HepG2 (cell line): Measurements from ENCODE around the gene DGUOK. TPM values are rescaled to one million over a fixed set of nuclear protein-coding genes. Genes with fewer than 3 reads are reported as not detected.

ENCODE experiments used
- DMAP1 ChIP-seq: IDR thresholded peaks from 2 replicates; pipeline ENCODE4 v1.6.1; 2016
- EED ChIP-seq: sonication (generic); formaldehyde crosslinking; IDR thresholded peaks from 2 replicates; pipeline ENCODE4 v1.5.0; 2020; ENCODE audit warnings: mild to moderate bottlenecking, missing genetic modification reagents
- HOXD1 ChIP-seq: sonication (generic); formaldehyde crosslinking; IDR thresholded peaks from 2 replicates; pipeline ENCODE4 v1.5.0; 2020; ENCODE audit warnings: missing genetic modification reagents
- KDM3A ChIP-seq: IDR thresholded peaks from 2 replicates; pipeline ENCODE4 v1.6.1; 2018; ENCODE audit warnings: low read depth, missing compliant biosample characterization
- NCOA5 ChIP-seq: sonication (generic); formaldehyde crosslinking; IDR thresholded peaks from 2 replicates; pipeline ENCODE4 v1.4.0; 2020; ENCODE audit warnings: missing genetic modification reagents
- PPARG ChIP-seq: conservative IDR thresholded peaks from 2 replicates; pipeline ENCODE4 v1.6.1; 2016; ENCODE audit warnings: missing biosample characterization, missing genetic modification reagents
- SOX6 ChIP-seq, 2 experiments: fragments of 450-650 bp in 1 of 2; sonication (generic) in 1 of 2; formaldehyde crosslinking in 1 of 2; IDR thresholded peaks; 2 replicates each; pipeline versions ENCODE4 v1.4.0 to v1.6.1; 2017 to 2020; ENCODE audit warnings: antibody characterized with exemption in 1 of 2, mild to moderate bottlenecking in 1 of 2, missing genetic modification reagents in 1 of 2
- SRF ChIP-seq: IDR thresholded peaks from 2 replicates; pipeline ENCODE4 v1.6.1; 2011; ENCODE audit warnings: mild to moderate bottlenecking, low read depth, low read length, moderate library complexity
- ZBTB3 ChIP-seq: sonication (generic); formaldehyde crosslinking; IDR thresholded peaks from 2 replicates; pipeline ENCODE4 v1.4.0; 2020; ENCODE audit warnings: low read depth, mild to moderate bottlenecking, moderate library complexity, missing genetic modification reagents, borderline replicate concordance
- ZBTB46 ChIP-seq: sonication (generic); formaldehyde crosslinking; IDR thresholded peaks from 2 replicates; pipeline ENCODE4 v1.4.0; 2020; ENCODE audit warnings: mild to moderate bottlenecking, missing genetic modification reagents, borderline replicate concordance
- ZFP82 ChIP-seq: sonication (generic); formaldehyde crosslinking; IDR thresholded peaks from 2 replicates; pipeline ENCODE4 v1.5.1; 2020; ENCODE audit warnings: mild to moderate bottlenecking, missing genetic modification reagents, borderline replicate concordance
- ZFY ChIP-seq: sonication (generic); formaldehyde crosslinking; IDR thresholded peaks from 2 replicates; pipeline ENCODE4 v1.4.0; 2020; ENCODE audit warnings: missing genetic modification reagents
- ZMYM3 ChIP-seq: sonication (generic); formaldehyde crosslinking; IDR thresholded peaks from 2 replicates; pipeline ENCODE4 v1.5.1; 2020; ENCODE audit warnings: mild to moderate bottlenecking, missing genetic modification reagents
- ZNF274 ChIP-seq: sonication (generic); formaldehyde crosslinking; IDR thresholded peaks from 2 replicates; pipeline ENCODE4 v1.5.1; 2020; ENCODE audit warnings: mild to moderate bottlenecking, missing genetic modification reagents
- ZNF354B ChIP-seq: sonication (generic); formaldehyde crosslinking; IDR thresholded peaks from 2 replicates; pipeline ENCODE4 v1.8.0; 2022; ENCODE audit warnings: mild to moderate bottlenecking, missing genetic modification reagents
- ZNF563 ChIP-seq: sonication (generic); formaldehyde crosslinking; IDR thresholded peaks from 2 replicates; pipeline ENCODE4 v1.8.0; 2022; ENCODE audit warnings: mild to moderate bottlenecking, moderate library complexity, missing genetic modification reagents
- ZNF713 ChIP-seq: sonication (generic); formaldehyde crosslinking; IDR thresholded peaks from 2 replicates; pipeline ENCODE4 v1.4.0; 2020; ENCODE audit warnings: mild to moderate bottlenecking, missing genetic modification reagents
- ZSCAN20 ChIP-seq: sonication (generic); formaldehyde crosslinking; IDR thresholded peaks from 2 replicates; pipeline ENCODE4 v1.4.0; 2020; ENCODE audit warnings: missing genetic modification reagents, mild to moderate bottlenecking, borderline replicate concordance
- ZSCAN25 ChIP-seq: sonication (generic); formaldehyde crosslinking; IDR thresholded peaks from 2 replicates; pipeline ENCODE4 v1.8.0; 2022; ENCODE audit warnings: mild to moderate bottlenecking, missing genetic modification reagents
- polyA plus RNA-seq, 8 experiments: library from polyadenylated mRNA; depleted of rRNA in 3 of 8; stranded (reverse) in 7 of 8; unstranded in 1 of 8; fragments of >200 nt; fragmentation: Illumina TruSeq in 4 of 8; extraction: Trizol in 4 of 8; gene quantifications; 2 replicates each; pipeline versions ENCODE4 v1.2.1 to v1.2.3, GENCODE V29; 2011 to 2016; ENCODE audit warnings: low read depth in 4 of 8, missing spikeins in 1 of 8, mixed read lengths in 1 of 8; ENCODE audit not compliant: insufficient read depth in 1 of 8
- total RNA-seq, 5 experiments: library from RNA; depleted of rRNA; stranded (reverse); fragments of >200 nt; fragmentation: Illumina TruSeq; extraction: Trizol; gene quantifications; 2 replicates each; pipeline ENCODE4 v1.2.3, GENCODE V29; 2016; ENCODE audit warnings: low read depth in 1 of 5
- TF ChIP-seq, protein P1 (sequence below): sonication (generic); formaldehyde crosslinking; IDR thresholded peaks from 2 replicates; pipeline ENCODE4 v1.5.1; 2020; ENCODE audit warnings: missing genetic modification reagents, mild to moderate bottlenecking, borderline replicate concordance

The DGUOK gene
- total and polyA plus RNA-seq, 2 of the 13 experiments (the other 11 are each of a cell fraction or from before 2014, with no cell fraction given) = 105 to 137 TPM

GRCh38 chr2:73987948-73988700 is 61.4 kb downstream of the DGUOK start (continued):
- no peak for TF ChIP-seq SOX6 (IDR thresholded peaks at IDR 0.05)
- no peak for TF ChIP-seq SOX6 (CRISPR knock-in tag; IDR thresholded peaks at IDR 0.05)
- no peak for TF ChIP-seq KDM3A
- no peak for TF ChIP-seq ZNF713 (CRISPR knock-in tag)
- no peak for TF ChIP-seq HOXD1 (CRISPR knock-in tag)
- no peak for TF ChIP-seq NCOA5 (CRISPR knock-in tag)
- no peak for TF ChIP-seq ZBTB46 (CRISPR knock-in tag)
- no peak for TF ChIP-seq ZNF274 (CRISPR knock-in tag)
- no peak for TF ChIP-seq ZSCAN25 (CRISPR knock-in tag)
- no peak for TF ChIP-seq DMAP1 (CRISPR knock-in tag)
- TF ChIP-seq ZNF354B (CRISPR knock-in tag) = no peak
- TF ChIP-seq ZBTB3 (CRISPR knock-in tag) = peak; percentile 52; the same call in 1 of the 2 replicates
- TF ChIP-seq, protein P1, sequence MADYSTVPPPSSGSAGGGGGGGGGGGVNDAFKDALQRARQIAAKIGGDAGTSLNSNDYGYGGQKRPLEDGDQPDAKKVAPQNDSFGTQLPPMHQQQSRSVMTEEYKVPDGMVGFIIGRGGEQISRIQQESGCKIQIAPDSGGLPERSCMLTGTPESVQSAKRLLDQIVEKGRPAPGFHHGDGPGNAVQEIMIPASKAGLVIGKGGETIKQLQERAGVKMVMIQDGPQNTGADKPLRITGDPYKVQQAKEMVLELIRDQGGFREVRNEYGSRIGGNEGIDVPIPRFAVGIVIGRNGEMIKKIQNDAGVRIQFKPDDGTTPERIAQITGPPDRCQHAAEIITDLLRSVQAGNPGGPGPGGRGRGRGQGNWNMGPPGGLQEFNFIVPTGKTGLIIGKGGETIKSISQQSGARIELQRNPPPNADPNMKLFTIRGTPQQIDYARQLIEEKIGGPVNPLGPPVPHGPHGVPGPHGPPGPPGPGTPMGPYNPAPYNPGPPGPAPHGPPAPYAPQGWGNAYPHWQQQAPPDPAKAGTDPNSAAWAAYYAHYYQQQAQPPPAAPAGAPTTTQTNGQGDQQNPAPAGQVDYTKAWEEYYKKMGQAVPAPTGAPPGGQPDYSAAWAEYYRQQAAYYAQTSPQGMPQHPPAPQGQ = no peak
- TF ChIP-seq SRF = no peak
- no peak for TF ChIP-seq ZFP82
- TF ChIP-seq ZFY (CRISPR knock-in tag) = peak; percentile 16; the same call in 1 of the 2 replicates
- TF ChIP-seq EED (CRISPR knock-in tag) = 0 out of 2 replicates have a peak, but pooled peaks have one; percentile 45
- no peak for TF ChIP-seq PPARG
- TF ChIP-seq ZMYM3 (CRISPR knock-in tag) = no peak
- TF ChIP-seq ZNF563 = no peak
- no peak for TF ChIP-seq ZSCAN20 (CRISPR knock-in tag)
- TF ChIP-seq, all 625 proteins: peak for 6
